ENCODE results near the gene IL17REL.

IL17REL gene

DNA sequence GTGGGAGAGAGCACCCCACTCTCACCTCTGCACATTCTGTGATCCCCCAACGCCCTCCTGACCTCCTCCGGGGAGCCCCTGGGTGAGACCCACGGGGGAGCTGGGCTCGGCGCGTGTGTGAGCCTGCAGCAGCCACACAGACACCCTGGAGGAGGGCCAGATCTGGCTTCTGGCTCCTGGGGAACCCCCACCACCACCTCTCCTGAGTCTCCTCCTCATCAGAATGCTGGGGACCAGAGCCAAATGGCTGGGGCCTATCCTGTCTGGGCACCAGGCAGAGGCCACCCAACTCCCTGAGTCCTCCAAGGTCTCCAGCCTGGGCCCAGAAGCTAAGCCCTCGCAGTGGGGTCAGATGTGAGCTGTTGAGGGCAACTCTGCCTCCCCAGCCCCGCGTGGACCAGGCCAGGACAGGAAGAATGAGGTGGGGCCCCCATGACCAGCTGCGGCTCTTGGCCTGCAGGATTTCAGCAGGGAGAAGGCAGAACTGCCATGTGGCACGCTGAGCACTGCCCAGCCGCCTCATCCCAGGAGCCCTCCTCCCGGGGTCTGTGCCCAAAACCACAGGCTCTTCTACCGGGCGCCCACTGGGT is 57.5 kb downstream of the IL17REL start:
- DNase-seq, result no peak

- no peak for DNase-seq
These were observed 58.2 kb downstream of the IL17REL start for GRCh38 chr22:49954354-49954753.

DNA sequence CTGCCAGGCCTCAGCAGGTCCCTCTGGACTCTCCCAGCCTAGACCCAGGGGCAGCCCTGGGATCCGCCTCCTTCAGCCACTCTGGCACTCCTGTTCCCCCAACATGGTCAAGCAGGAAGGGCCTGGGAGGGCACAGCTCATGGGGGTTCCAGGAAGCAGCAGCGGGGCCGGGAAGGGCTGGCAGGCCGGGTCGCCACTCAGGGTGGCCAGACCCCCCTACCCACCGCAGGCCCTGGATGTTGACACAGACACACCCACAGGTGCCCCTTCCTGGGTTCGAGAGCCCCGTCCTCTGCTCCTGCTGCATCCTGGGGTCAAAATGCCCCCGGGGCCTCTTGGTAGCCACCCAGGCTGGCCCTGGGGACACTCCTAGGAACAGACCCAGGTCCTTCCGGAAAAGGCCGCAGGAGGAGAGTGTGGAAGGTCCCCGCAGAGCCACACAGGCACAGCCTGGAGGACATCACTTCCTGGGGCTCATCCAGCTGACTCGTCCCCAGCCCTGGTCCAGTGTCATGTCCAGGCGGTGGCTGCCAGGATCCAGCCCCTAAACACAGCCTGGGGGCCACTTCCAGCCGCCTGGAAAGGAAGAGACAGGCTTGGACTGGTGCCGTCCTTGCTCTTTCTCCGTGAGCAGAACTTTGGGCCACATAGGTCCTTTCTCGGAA is 58.8 kb downstream of the IL17REL start:
- DNase-seq, result no peak

GRCh38 chr22:49953027-49953679 is 59.4 kb downstream of the IL17REL start:
- DNase-seq, result no peak

- no peak for DNase-seq
These were observed 60.3 kb downstream of the IL17REL start for GRCh38 chr22:49951986-49952896.

GRCh38 chr22:49951678-49951985 is 60.9 kb downstream of the IL17REL start:
- DNase-seq, result no peak

DNA sequence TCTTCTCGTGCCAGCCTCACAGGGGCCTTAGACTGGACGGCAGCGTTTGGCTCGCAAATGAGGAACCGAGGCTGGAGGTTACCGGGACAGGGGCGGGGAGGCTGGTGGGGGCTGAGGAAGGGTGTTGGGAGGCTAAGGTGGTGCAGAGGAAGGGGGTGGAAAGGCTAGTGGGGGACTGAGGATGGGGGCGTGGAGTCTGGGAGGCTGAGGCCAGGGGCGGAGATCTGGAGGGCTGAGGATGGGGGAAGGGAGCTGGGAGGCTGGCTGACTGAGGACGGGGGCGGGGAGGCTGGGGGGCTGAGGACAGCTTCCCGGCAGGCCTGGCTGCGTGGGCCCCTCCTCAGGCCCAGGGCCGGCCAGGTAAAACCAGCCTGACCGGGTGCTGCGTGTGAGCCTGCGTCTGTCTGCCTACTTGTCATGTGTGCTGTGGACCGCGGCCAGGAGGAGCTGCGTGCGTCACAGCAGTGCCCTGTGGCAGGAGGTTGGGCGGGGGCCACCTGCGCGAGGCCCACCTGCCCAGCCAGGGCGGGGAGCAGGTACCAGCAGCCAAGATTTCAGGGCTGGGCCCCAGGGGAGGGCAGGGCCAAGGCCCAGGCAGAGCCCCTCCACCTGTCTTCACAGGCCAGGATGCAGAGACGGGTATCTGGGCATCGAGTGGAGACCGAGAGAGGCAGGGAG is 61.4 kb downstream of the IL17REL start:
- DNase-seq, result no peak

GRCh38 chr22:49950396-49950994 is 62.1 kb downstream of the IL17REL start:
- DNase-seq, result no peak

DNA sequence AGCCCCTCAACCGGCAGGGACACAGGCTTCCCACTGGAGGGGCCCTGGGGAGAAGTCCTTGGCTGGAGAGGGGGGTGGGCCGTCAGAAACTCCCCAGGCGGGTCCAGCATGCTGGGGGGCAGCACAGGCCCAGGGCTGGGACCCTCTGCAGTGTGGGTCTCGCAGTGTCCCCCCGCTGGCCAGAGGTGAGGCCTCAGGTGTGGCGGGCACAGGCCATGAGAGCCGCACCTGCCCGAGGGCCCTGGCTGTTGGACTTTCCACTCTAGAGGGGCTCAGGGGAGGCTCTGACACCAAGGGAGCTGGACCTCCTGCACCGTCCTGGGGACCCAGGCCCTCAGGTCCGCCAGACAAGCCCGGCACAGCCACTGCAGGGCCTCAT is 62.7 kb downstream of the IL17REL start:
- no peak for DNase-seq

GRCh38 chr22:49948958-49949913 is 63.3 kb downstream of the IL17REL start:
- DNase-seq, result no peak

- DNase-seq, result no peak
These were observed 64.2 kb downstream of the IL17REL start for GRCh38 chr22:49948116-49948957.

GRCh38 chr22:49947296-49947622 is 65.3 kb downstream of the IL17REL start:
- DNase-seq, result no peak

GRCh38 chr22:49946612-49947295 is 65.8 kb downstream of the IL17REL start:
- no peak for DNase-seq

- DNase-seq, result peak; percentile 52
These were observed 67.3 kb downstream of the IL17REL start for GRCh38 chr22:49945042-49945794.
